Left kidney (tissue), 2 donors: ENCODE measurements around the gene PGAM2. TPM values are rescaled to one million over a fixed set of nuclear protein-coding genes. Genes with fewer than 3 reads are reported as not detected.
A peak's percentile ranks its signal among the peaks of the same experiment; 100 is the strongest.
"Not testable (repeated sequence)": the region's sequence is repeated elsewhere in the genome, so short reads cannot be mapped to it uniquely, and the experiment has no call there.

Experiments
- DNase-seq: peaks from one replicate; pipeline ENCODE4 v3.0.0-alpha.2; 2013
- polyA plus RNA-seq: library from polyadenylated mRNA; unstranded; fragments of 120-200 nt; gene quantifications from one replicate; pipeline ENCODE4 v1.2.1, GENCODE V29; 2013; ENCODE audit not compliant: insufficient read length

Gene PGAM2
- polyA plus RNA-seq, 1 donor, result 1.1 TPM

DNA sequence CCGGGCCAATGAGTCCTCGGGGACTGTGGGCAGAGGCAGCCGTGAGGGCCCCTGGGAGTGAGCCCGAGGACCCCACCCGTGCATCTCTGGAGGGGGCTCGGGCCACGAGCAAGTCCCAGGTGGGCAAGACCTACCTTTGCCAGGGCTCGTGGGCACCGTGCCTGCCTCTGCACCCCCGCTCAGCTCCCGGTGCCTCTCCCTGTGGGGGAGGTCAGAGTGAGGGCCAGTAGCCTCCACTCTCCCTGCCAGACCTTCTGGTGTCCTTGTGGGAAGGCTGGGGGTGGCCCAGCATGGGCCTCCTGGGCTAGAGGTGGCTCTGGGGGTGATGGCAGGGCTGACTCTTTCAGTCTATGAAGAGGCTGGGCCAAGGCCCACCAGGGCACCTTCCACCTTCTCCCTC lies 35.9 kb downstream of the PGAM2 start:
- DNase-seq, result not testable (repeated sequence)

DNA sequence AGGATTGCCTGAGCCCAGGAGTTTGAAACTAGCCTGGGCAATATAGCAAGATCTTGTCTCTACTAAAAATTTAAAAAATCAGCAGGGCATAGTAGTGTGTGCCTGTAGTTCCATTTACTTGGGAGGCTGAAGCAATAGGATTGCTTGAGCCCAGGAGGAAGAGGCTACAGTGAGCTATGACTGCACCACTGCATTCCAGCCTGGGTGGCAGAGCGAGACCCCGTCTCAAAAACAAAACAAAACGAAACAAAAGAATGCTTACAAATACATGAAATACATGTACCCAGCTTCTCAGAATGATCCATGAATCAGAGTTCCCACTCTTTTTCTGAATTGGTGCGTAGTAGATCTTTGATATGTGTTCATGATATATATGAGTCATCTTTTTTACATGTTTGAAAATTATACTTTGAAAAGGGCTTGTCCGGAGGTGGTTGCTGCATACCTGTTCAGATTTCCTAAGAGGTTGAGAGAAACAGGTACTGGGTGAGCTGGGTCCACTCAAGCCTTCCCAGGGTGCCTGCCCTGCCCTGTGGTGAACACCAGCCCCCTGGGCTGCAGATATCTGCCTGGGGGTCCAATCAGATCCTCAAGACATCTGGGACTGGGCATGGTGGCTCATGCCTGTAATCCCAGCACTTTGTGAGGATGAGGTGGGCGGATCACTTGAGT lies 42.4 kb downstream of the PGAM2 start:
- DNase-seq, result not testable (repeated sequence)

GRCh38 chr7:44022069-44022468 lies 43.3 kb downstream of the PGAM2 start:
- DNase-seq, result not testable (repeated sequence)

- DNase-seq, result not testable (repeated sequence)
These were observed 45.5 kb downstream of the PGAM2 start for GRCh38 chr7:44019825-44020224.

- DNase-seq, result peak; percentile 96
These were observed 46.2 kb downstream of the PGAM2 start for GRCh38 chr7:44018857-44019807.

GRCh38 chr7:44015090-44015489 lies 50.3 kb downstream of the PGAM2 start:
- not testable (repeated sequence) for DNase-seq

Other genes with a start within 250 kb of the PGAM2 start
- 64.6 TPM for gene MRPS24, start 196.1 kb downstream of the PGAM2 start, polyA plus RNA-seq
- gene URGCP, start 159.0 kb downstream of the PGAM2 start, polyA plus RNA-seq, result 39.2 TPM
- gene UBE2D4, start 139.1 kb downstream of the PGAM2 start, polyA plus RNA-seq, result 22.5 TPM
- gene SPDYE1, start 67.7 kb downstream of the PGAM2 start, polyA plus RNA-seq, result 2.1 TPM
- 60.1 TPM for gene DBNL, start 20.9 kb downstream of the PGAM2 start, polyA plus RNA-seq
- gene POLM, start 17.0 kb upstream of the PGAM2 start, polyA plus RNA-seq, result 28.6 TPM
- gene AEBP1, start 38.8 kb upstream of the PGAM2 start, polyA plus RNA-seq, result 64.2 TPM
- 108 TPM for gene POLD2, start 58.0 kb upstream of the PGAM2 start, polyA plus RNA-seq
- gene MYL7, start 75.8 kb upstream of the PGAM2 start, polyA plus RNA-seq, result 1.4 TPM
- gene GCK, start 123.9 kb upstream of the PGAM2 start, polyA plus RNA-seq, result 2.8 TPM
- gene YKT6, start 135.4 kb upstream of the PGAM2 start, polyA plus RNA-seq, result 82.7 TPM